Endothelial cell of umbilical vein (primary cell): ENCODE data around the gene PTCH1. TPM values are rescaled to one million over a fixed set of nuclear protein-coding genes. Genes with fewer than 3 reads are reported as not detected.

Experiments
- BruUV-seq: library from RNA; stranded (reverse); fragments of 400-500 nt; replicated peaks from 2 replicates; lab custom pipeline; 2021; lab: Mats Ljungman, UMichigan
- CTCF ChIA-PET: fragments of 300-600, 350-600 bp; sonication (Branson Sonifier 250); formaldehyde crosslinking; loops from one replicate; lab custom pipeline; 2021; ENCODE audit warnings: antibody characterized with exemption, inconsistent platforms; lab: Charles Lee
- POLR2A ChIA-PET: fragments of 300-600, 350-600 bp; sonication (Branson Sonifier 250); formaldehyde crosslinking; loops from one replicate; lab custom pipeline; 2021; ENCODE audit warnings: antibody characterized with exemption, inconsistent platforms; lab: Charles Lee
- DNase-seq: peaks from one replicate; pipeline ENCODE4 v3.0.0-alpha.2; 2011; ENCODE audit warnings: low read depth, low spot score
- FAIRE-seq: peaks from 2 replicates; lab custom pipeline; 2011; peaks lifted over from hg19 to GRCh38; lab: Jason Lieb, UNC
- H2AFZ ChIP-seq: 2 replicates; pipeline ENCODE4 v1.6.0; 2012; ENCODE audit warnings: low read depth, low read length, control low read depth, inconsistent platforms
- H3K27ac ChIP-seq: 2 replicates; pipeline ENCODE4 v1.5.1; 2011; ENCODE audit warnings: low read depth, mild to moderate bottlenecking, control low read depth, low read length, moderate library complexity; ENCODE audit not compliant: insufficient read depth
- H3K27me3 ChIP-seq, 2 experiments: 2 replicates each; pipeline versions ENCODE4 v1.6.0 to v1.6.1; 2011; ENCODE audit warnings: low read length in 2 of 2, mixed read lengths in 1 of 2; ENCODE audit not compliant: control insufficient read depth in 2 of 2, insufficient read depth in 2 of 2
- H3K36me3 ChIP-seq, 2 experiments: 2 replicates in 1 of 2; 3 replicates in 1 of 2; pipeline ENCODE4 v1.5.1; 2011; ENCODE audit warnings: low read length in 2 of 2, mild to moderate bottlenecking in 1 of 2, moderate library complexity in 1 of 2; ENCODE audit not compliant: control insufficient read depth in 2 of 2, insufficient read depth in 2 of 2; ENCODE audit errors: extremely low read depth in 1 of 2
- H3K4me1 ChIP-seq: 3 replicates; pipeline ENCODE4 v1.5.1; 2011; ENCODE audit warnings: mild to moderate bottlenecking, low read length; ENCODE audit not compliant: control insufficient read depth, insufficient read depth; ENCODE audit errors: extremely low read depth
- H3K4me2 ChIP-seq: 2 replicates; pipeline ENCODE4 v1.6.1; 2011; ENCODE audit warnings: low read length, control low read depth, mixed read lengths; ENCODE audit not compliant: insufficient read depth
- H3K4me3 ChIP-seq, 3 experiments: fragments of 200-600 bp in 1 of 3; sonication (generic), shearing (Covaris generic) in 1 of 3; replicated peaks in 1 of 3; 2 replicates each; pipeline ENCODE4 v1.5.1; 2011 to 2016; ENCODE audit warnings: control low read depth in 3 of 3, low read length in 3 of 3, mild to moderate bottlenecking in 2 of 3, inconsistent platforms in 1 of 3, low read depth in 1 of 3, moderate library complexity in 1 of 3; ENCODE audit not compliant: insufficient read depth in 1 of 3
- H3K79me2 ChIP-seq: 2 replicates; pipeline ENCODE4 v1.6.0; 2012; ENCODE audit warnings: low read length, inconsistent platforms; ENCODE audit not compliant: control insufficient read depth, insufficient read depth
- H3K9ac ChIP-seq: replicated peaks from 2 replicates; pipeline ENCODE3; 2011; ENCODE audit warnings: low read length, control low read depth; ENCODE audit not compliant: insufficient read depth; ENCODE audit errors: extremely low read depth
- H3K9me1 ChIP-seq: replicated peaks from 3 replicates; pipeline ENCODE4 v1.6.0; 2011; ENCODE audit warnings: mild to moderate bottlenecking, low read length; ENCODE audit not compliant: control insufficient read depth, insufficient read depth; ENCODE audit errors: extremely low read depth
- H3K9me3 ChIP-seq: replicated peaks from 2 replicates; pipeline ENCODE4 v1.5.1; 2012; ENCODE audit warnings: low read length, inconsistent platforms; ENCODE audit not compliant: control insufficient read depth, insufficient read depth
- H4K20me1 ChIP-seq: replicated peaks from 2 replicates; pipeline ENCODE3; 2011; ENCODE audit warnings: mild to moderate bottlenecking, low read length; ENCODE audit not compliant: control insufficient read depth, insufficient read depth; ENCODE audit errors: extremely low read depth
- CTCF ChIP-seq, 2 donors: IDR thresholded peaks; 1 replicate in 1 of 2; 2 replicates in 1 of 2; pipeline ENCODE4 v1.5.1; 2011; ENCODE audit warnings: low read length in 2 of 2, mild to moderate bottlenecking in 2 of 2, moderate library complexity in 2 of 2, control low read depth in 1 of 2, inconsistent platforms in 1 of 2, low read depth in 1 of 2; ENCODE audit not compliant: insufficient read depth in 1 of 2; ENCODE audit errors: extremely low read depth in 1 of 2
- EZH2 ChIP-seq: IDR thresholded peaks from 2 replicates; pipeline ENCODE4 v1.6.1; 2012; ENCODE audit warnings: borderline replicate concordance, low read depth, mild to moderate bottlenecking, moderate library complexity, low read length, inconsistent platforms; ENCODE audit not compliant: severe bottlenecking
- FOS ChIP-seq: IDR thresholded peaks from 2 replicates; pipeline ENCODE4 v1.6.1; 2011; ENCODE audit warnings: mild to moderate bottlenecking, low read length, moderate library complexity, borderline replicate concordance; ENCODE audit not compliant: insufficient read depth
- JUN ChIP-seq: IDR thresholded peaks from 2 replicates; pipeline ENCODE4 v1.6.1; 2011; ENCODE audit warnings: borderline replicate concordance, low read depth; ENCODE audit not compliant: insufficient read length, insufficient read depth
- MAX ChIP-seq: IDR thresholded peaks from 2 replicates; pipeline ENCODE4 v1.6.1; 2011; ENCODE audit not compliant: insufficient read depth, insufficient read length
- POLR2A ChIP-seq: IDR thresholded peaks from 2 replicates; pipeline ENCODE4 v1.6.1; 2012; ENCODE audit warnings: low read depth, mild to moderate bottlenecking, control low read depth, low read length
- POLR2AphosphoS5 ChIP-seq: IDR thresholded peaks from 2 replicates; pipeline ENCODE4 v1.6.1; 2012; ENCODE audit warnings: low read depth, mild to moderate bottlenecking, control low read depth, low read length, moderate library complexity; ENCODE audit not compliant: insufficient read depth
- dilution Hi-C: fragments of 300-500 bp; cut with MboI; formaldehyde crosslinking; loops from one replicate; pipeline ENCODE4 v1.15.0; 2019; ENCODE audit warnings: low sequenced_read_pairs; ENCODE audit not compliant: extremely low pct_ligation_motif_present
- intact Hi-C: fragments of 100-400 bp; cut with micrococcal nuclease; formaldehyde crosslinking; loops from one replicate; pipeline ENCODE4 v1.10.0; 2022
- polyA plus RNA-seq, 4 experiments: library from polyadenylated mRNA; depleted of rRNA in 3 of 4; stranded (reverse) in 3 of 4; unstranded in 1 of 4; fragments of >200 nt; gene quantifications; 2 replicates each; pipeline versions ENCODE4 v1.2.1 to v1.2.3, GENCODE V29; 2011 to 2012; ENCODE audit warnings: missing spikeins in 1 of 4
- total RNA-seq: library from RNA; stranded (reverse); gene quantifications from 2 replicates; pipeline ENCODE4 v1.2.3, GENCODE V29; 2021

PTCH1 gene
- total and polyA plus RNA-seq, 2 donors (not counting 3 experiments of a cell fraction or from before 2014, with no cell fraction given): 3.9 to 12.1 TPM

- Histone ChIP-seq H3K9me3 (no peaks in the 10 kb centered on the region), H3K27me3 (no peaks in the 10 kb centered on the region), H3K9me1 (no peaks in the 10 kb centered on the region), H3K4me2 (no peak overlapping the region), H3K4me3 (no peak overlapping the region), H3K9ac (no peak overlapping the region), H3K4me1 (no peaks in the 10 kb centered on the region), H3K79me2 (no peaks in the 10 kb centered on the region), H3K27ac (no peak overlapping the region), H4K20me1 (no peaks in the 10 kb centered on the region), H2AFZ (no peak overlapping the region), H3K36me3 (no peaks in the 10 kb centered on the region)
- DNase-seq (no peak), FAIRE-seq (no peak)
- no TSS peak for BruUV-seq
- ChIA-PET POLR2A (no interaction called here), CTCF (no interaction called here)
- no peak for TF ChIP-seq FOS
- TF ChIP-seq JUN: no peak
- no peak for TF ChIP-seq EZH2
- no peak for TF ChIP-seq POLR2AphosphoS5
- no peak for TF ChIP-seq MAX
- no peak for TF ChIP-seq POLR2A
- no peak for TF ChIP-seq CTCF (IDR thresholded peaks at IDR 0.05; ENCODE audit: extremely low read depth in 1 of 2, insufficient read depth in 1 of 2, low read depth in 1 of 2, low read length in 2 of 2)
- dilution Hi-C loops: no loop called here
- intact Hi-C loops: no loop called here
Measured at GRCh38 chr9:95499046-95499676, 17.6 kb downstream of the PTCH1 start.
